ENCODE data around the gene RAPGEF2.
A peak's percentile ranks its signal among the peaks of the same experiment; 100 is the strongest.
"Not testable (repeated sequence)": the region's sequence is repeated elsewhere in the genome, so short reads cannot be mapped to it uniquely, and the experiment has no call there.

The RAPGEF2 gene

DNA sequence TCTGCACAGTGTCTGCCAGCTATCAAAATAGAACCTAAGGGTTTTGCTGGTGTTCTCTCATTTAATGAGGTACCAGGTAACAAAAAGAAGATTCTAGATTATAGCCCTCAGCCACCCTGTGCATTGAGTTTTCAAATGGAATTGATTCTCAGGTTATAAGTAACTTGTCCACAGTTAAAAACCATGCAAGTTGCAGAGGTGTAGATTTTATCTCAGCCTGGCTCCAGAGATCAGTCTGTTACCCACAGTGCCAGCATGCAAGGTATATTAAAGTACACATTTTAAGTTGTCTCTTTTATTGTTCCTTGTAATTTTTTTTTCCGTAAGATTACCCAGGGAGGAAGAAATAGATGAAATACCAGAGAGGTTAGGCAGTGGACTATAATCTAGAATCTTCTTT, 59.7 kb downstream of the RAPGEF2 start:
- no peak for DNase-seq (ENCODE audit: low read depth in 2 of 2)

DNA sequence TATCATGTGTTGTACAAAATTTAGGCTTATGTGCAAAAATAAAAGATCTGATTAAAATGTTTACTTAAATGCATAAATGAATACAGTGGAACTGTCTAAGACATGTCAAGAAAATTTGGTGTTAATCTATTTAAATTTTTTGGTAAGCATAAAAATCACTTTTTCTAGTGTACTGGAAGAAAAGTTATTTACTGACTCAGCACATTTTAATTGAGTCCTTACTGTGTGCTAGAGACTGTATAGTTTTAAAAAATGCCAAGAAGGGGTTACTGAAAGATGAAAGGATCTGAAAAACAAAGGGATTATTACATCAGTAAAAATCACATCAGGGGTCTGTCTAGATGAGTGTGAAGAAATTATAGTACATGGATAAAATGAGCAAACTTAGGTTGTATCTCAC, 60.6 kb downstream of the RAPGEF2 start:
- no peak for DNase-seq (ENCODE audit: low read depth in 2 of 2)

DNA sequence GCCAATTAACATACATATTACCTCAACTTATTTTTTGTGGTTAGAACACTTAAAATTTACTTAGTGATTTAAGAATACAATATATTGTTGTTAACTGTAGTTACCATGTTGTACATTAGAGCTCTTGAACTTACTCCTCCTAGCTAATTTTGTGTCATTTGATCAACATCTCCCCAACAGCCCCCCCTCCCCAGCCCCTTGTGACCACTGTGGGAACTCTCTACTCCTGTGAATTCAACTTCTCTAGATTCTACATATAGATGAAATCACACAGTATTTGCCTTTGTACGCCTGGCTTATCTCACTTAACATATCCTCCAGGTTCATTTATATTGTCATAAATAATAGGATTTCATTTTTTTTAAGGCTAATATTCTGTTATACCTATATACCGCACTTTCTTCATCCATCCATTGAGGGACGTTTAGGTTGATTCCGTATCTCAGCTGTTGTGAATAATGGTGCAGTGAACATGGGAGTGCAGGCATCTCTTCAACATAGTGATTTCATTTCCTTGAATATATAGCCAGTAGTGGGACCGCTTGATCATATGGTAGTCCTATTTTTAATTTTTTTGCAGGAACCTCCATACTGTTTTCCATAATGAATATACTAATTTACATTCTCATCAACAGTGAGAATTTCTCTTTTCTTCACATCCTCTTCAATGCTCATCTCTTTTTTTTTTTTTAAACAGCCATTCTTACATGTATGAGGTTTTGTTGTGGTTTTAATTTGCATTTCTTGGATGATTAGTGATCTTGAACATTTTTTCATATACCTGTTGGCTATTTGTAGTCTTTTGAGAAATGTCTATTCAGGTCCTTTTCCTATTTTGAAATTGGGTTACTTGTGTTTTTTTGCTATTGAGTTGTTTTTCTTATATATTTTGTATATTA, 66.8 kb downstream of the RAPGEF2 start:
- DNase-seq (ENCODE audit: low read depth in 2 of 2) = no peak

DNA sequence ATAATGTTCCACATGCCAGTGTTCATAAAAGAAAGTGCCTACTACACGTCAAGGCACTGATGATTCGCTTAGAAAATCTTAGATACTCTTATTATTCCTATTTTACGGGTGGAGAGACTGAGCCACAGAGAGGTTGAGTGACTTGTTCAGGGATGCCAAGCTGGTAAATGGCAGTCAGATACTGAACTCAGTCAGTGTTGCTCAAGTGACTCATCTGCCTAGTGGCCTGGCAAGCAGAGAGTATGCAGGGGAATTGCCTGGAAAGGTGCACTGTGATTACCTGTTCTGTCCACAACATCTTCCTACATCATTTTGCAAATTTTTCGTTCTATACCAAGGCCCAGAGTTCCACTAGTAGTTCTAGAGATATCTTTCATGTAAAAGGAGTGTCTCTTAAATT, 68.4 kb downstream of the RAPGEF2 start:
- no peak for DNase-seq (ENCODE audit: low read depth in 2 of 2)

DNA sequence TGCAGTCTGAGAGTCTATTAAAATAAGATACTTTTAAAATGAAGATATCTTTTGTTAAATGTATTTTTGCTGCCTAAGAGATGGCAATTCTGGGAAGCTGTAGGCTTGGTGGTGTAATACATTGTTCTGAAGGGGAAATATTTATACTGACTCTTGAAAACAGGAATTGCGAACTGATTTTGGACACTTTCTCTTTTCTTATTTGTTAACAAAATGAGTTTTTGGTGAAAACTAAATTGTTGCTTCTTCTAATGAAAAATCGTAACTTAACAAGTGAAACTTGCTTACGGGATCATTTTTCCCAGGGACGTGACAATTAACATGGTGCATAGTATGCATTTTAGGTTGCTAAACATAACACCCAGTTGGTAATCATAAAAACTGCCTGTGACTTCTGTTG, 71.0 kb downstream of the RAPGEF2 start:
- no peak for DNase-seq (ENCODE audit: low read depth in 2 of 2)

DNA sequence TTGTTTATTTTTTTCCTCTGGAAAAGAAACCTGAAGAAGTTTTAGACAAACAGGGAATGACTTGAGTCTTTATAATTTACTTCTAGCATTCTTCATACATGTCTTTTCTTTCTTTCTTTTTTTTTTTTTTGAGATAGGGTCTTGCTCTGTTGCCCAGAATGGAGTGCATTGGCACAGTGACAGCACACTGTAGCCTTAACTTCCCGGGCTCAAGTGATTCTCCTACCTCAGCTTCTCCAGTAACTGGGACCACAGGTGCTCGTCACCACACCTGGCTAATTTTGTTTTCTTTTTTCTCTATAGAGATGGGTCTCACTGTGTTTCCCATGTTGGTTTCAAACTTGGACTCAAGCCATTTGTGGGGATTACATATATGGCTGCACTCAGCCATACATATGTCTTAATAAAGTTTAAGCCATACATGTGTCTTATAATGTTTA, 71.8 kb downstream of the RAPGEF2 start:
- no peak for DNase-seq (ENCODE audit: low read depth in 2 of 2)

DNA sequence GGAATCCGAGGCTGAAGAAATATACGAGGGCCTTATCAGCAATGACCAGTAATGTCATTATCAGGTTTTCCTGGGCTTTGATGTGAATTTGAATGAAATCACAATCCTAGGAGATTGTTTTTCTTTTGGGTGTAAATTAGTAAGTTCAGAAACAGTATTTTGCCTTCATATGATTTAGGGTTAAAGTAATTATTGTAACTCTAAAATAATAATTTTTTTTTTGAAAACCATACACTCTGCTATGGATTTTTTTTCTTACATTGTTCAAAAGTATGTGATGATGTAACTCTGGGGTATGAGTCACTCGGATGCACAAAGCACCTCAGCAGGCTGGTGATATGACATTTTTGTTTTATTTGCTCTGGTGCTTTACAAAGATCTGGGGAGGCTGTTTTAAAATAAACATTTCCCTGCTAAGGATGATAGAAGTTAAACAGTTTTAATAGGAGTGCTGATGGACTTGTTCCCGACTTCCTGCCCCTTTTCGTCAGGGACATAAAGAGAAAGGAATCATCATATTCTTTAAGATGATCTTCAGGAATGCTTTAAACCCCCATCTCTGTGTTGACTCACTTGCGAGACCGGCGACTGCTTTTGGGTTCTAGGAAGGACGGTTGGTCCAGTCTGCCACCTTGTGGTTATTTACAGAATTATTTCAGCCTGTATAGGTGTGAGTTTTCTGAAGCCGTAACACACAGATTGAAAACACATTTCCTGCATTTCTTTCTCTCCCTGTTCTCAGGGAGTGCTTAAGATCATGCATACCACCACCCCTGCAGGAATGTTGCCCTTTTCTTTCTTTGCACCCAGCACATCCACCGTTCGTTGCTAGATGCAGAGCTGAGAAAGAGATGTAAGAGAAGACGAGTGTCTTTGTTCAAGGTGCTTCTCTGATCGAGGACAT, 72.5 kb downstream of the RAPGEF2 start:
- peak; percentile 88 for DNase-seq (ENCODE audit: low read depth in 2 of 2)

DNA sequence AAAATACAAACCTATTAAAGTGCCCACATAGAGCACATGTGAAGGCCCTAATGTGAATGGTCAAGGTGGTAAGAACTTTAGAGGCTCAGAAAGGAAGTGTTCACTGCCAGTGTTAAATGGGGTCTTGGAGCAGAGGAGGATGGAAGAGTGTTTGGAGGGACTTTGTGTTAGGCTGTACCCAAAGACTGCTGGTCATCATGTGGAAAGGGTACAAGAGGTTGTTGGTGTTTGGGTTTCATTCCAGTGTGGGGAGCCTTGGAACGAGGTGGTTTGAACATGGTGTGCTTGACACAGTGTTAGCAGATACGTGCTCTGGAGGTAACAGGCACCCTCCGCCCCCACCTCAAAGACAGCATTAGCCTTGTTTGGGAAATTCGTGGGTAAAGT, 73.1 kb downstream of the RAPGEF2 start:
- DNase-seq (ENCODE audit: low read depth in 2 of 2) = no peak

DNA sequence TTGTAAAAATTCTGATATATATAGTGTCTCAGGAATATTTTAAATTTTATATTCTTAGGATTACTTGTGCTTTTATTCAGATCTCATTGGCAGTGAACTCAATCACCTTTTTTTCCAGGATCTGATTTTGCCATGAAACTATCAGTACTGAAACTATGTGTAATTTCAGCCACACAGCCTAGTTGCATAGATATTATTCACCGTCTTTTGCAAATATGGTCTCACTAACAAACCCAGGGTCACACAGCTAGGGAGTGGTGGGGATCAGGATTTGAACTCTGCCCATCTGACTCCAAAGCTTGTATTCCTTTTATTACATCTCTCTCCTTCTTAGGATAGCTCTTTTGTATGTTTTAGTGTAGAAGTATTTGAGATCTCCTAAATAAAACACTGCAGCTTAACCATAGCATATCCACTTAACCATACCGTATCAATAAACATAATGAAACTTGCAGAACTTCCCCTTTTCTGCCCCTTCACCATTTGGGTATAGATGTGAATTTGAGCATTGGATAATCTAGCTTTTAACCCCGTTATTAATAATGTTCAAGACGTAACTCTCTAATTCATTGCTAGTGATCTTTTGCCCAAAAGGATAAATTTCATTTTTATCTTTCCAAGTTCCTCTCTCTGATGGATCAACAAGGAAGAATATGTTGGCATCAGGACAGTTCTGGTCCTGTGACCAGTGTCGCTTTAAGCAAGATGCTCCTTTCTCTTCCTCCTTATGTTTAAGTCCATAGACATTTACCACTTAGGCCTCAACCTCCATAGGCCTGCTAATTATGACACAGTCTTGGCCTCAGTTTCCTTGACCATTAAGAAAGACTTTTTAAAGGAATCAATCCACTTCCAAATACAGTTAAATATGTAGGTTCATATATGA, 74.6 kb downstream of the RAPGEF2 start:
- DNase-seq (ENCODE audit: low read depth in 2 of 2) = no peak

DNA sequence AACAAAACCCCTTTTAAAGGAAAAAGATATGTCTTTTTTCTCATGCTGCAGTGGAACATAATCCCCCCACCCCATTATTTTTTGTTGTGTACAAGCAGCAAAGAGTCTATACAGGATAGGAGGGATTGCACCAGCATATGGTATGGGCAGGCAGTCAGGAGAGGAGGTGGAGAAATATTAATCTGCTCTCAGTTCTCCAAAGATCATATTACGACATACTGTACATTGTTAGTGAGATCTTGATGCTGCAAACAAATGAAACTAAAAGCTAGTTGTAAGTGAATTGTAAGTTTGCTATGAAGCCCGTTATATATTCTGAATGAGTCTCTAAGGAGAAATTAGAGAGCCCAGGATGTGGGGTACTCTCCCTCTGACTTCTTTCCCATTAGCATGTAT, 75.3 kb downstream of the RAPGEF2 start:
- peak in 1 of 2 experiments; percentile 46 for DNase-seq (ENCODE audit: low read depth in 2 of 2)

DNA sequence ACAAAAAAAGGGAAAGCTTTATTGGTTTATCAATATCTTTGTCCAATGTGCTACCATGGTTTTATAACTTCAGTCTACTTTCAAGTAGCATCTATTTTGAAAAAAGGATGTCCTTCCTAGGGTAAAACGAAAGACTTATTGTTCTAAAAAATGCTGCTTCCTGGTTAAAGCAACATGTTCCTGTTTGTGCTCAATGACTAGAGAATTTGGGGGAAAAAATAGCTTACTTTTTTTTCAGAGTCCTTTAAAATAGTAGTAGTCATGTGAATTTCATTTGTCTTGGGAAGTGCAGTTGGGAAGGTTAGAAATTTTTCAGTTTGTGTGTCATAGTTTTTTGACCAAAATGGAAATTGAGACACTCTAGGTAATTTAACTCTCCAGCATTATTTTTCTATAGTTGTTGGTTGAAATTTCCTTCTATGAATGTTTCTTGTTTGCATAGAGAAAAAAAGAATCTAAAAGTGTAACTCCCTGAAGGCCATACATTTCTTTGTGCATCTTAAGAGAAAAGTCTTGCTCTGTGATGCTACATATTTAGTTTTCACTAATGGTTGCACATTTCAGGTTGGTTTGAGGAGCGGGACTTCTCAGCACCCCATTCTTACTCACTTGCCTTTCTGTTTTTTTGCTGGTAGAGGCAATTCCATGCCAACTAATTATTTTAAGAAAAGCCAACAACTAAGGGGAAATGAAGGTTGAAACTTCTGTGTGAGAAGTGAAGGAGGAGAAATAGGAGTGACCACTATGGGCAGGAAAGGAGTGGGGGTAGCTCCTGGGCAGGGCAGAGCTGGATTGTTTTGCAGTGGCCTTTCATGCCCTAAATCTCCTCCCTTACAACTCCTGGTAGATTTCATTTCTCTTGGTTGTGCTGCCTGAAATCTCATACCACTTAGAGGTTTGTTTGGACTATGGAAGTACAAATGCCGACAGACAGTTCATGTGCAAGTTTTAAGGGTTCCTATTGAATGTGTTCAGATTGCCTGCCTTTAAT, 76.4 kb downstream of the RAPGEF2 start:
- DNase-seq (ENCODE audit: low read depth in 2 of 2) = no peak

DNA sequence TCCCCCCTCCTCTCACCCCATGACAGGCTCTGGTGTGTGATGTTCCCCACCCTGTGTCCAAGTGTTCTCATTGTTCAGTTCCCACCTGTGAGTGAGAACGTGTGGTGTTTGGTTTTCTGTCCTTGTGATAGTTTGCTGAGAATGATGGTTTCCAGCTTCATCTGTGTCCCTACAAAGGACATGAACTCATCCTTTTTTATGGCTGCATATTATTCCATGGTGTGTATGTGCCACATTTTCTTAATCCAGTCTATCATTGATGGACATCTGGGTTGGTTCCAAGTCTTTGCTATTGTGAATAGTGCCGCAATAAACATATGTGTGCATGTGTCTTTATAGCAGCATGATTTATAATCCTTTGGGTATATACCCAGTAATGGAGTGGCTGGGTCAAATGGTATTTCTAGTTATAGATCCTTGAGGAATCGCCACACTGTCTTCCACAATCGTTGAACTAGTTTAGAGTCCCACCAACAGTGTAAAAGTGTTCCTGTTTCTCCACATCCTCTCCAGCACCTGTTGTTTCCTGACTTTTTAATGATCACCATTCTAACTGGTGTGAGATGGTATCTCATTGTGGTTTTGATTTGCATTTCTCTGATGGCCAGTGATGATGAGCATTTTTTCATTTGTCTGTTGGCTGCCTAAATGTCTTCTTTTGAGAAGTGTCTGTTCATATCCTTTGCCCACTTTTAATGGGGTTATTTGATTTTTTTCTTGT, 81.2 kb downstream of the RAPGEF2 start:
- DNase-seq (ENCODE audit: low read depth in 2 of 2) = not testable (repeated sequence)

DNA sequence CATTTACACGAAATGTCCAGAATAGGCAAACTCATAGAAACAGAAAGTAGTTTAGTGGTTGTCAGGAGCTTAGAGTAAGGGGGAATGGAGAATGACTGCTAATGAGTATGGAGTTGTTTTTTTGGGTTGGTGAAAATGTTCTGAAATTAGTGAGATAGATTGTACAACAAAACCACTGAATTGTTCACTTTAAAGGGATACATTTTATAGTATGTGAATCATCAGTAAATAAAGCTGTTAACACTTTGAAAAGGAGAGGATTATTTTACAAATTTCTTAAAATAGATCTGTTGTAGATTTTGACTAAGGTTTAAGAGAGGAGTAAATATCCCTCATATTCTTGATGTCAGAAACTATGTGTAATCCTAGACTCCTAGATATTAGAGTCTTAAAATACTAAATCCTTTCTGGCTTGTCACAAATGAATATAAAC, 82.7 kb downstream of the RAPGEF2 start:
- DNase-seq (ENCODE audit: low read depth in 2 of 2) = peak; percentile 15 to 16

DNA sequence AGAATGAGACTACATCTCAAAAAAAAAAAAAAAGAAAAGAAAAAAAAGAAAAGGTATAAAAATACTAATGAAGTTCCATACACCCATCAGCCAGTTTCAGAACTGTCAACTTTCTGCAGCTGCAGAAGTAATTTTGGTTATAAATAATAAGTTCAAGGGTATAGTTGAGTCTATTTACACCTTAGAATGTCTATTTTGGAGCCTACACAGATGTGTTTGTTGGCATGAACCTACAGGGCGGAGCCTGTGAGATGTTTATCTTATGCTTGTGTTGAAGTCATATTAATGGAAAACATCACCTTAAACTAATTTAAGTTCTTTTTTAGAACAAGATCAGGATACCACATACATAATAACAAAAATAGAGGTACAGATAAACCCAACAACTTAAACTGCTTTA, 85.8 kb downstream of the RAPGEF2 start:
- no peak for DNase-seq (ENCODE audit: low read depth in 2 of 2)

DNA sequence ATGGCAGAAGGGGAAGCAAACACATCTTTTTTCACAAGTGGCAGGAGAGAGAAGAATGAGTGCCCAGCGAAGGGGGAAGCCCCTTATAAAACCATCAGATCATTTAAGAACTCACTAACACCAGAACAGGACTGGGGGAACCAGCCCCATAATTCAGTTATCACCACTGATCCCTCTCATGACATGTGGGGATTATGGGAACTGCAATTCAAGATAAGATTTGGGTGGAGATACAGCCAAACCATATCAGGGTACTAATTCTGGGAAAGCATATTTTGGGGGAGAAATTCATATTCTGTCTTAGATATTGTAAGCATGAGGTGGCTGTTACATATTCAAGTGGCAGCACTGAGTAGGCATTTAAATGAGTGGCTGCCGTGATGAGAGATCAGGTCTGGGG, 87.8 kb downstream of the RAPGEF2 start:
- DNase-seq (ENCODE audit: low read depth in 2 of 2) = no peak

DNA sequence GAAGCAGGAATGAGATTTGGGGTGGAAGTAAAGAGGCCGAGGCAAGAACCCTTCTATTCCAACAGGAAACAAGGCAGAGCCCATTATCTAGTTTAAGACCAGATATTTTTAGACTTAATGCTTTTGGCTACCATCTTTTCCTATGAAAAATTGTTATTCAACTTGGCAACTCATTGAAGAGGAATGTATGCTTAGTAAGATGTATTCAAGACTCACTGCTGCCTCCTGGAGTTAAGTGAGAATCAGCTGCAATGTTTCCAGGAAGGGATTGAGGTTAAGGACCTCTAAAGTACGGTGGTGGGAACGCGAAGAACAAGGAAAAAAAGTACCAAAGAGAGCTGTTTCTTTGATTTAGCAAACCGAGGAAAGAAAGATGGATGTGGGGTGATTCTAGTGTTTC, 89.1 kb downstream of the RAPGEF2 start:
- DNase-seq (ENCODE audit: low read depth in 2 of 2) = peak; percentile 21 to 24

DNA sequence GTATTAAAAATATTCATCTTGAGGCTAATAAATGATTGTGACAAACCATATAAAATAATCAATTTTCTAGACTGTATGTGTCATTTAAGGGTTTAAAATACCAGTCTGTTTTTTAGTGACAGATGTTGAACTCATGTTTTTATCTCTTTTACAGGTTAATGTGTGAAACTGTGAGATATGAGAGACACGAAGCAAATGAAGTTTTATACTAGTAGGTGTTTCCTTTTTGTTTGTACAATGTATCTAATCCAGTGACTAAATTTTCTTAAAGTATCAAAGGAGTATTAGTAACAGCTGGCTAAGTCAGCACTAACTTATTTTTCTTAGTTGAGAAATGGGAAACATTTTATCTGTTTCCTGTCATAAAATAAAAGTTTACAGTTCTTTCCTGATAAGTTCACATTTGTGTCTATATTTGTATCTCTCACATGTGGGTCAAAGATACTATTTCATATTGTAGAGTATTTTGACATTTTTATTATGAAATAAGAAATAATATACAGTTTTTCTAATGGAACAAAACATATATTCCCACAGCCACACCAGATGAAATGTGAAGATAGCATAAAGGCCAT, 90.3 kb downstream of the RAPGEF2 start:
- DNase-seq (ENCODE audit: low read depth in 2 of 2) = no peak

DNA sequence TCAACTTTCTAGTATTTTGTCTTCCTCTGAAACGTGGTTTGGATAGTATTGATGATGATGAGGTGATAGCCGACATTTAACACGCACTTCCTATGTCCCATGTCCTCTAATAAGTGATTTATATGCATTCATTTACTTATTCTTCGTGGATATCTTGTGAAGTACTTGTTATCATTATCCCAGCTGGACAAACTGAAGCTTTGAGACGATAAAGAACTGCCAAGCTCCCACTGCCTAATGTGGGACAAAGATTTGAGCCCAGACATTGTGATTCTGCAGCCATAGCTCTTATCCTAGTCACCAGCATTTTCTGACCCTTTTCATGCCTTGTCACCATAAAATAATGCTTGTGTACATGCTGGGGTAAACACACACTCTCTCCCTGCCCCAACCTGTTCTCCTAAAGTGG, 92.5 kb downstream of the RAPGEF2 start:
- no peak for DNase-seq (ENCODE audit: low read depth in 2 of 2)

DNA sequence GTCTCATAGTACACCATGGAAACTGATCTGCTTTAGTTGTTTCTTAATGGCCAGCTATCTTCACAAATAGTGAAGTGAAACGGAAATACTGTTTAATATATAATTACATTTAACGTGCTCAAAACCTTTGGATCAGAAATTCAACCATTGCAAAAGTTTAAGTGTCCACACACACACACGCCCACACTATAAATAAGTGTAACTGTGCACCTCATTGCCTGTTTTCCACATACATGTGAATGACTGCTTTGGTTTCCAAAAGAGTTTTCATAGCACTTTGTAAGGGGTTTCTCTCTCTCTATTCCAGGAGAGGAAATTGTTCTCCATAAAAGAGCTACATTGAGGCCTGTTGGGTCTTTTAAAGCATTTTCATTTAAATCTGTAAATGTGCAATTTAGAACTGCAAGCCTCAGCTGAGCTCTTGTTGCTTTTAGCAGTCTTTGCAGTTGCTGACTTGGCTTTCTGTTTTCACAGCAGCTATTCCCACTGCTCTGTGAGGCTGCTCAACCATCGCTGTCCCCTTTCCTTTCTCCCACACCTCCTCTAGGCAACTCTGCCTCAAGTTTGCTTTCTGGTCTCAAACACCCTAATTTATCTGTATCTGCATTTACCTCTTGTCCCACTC, 94.5 kb downstream of the RAPGEF2 start:
- no peak for DNase-seq (ENCODE audit: low read depth in 2 of 2)
